Hepatocyte (in vitro differentiated cells): ENCODE data around the gene DNER.

ENCODE experiments used
- EZH2 ChIP-seq: fragments of 200-600 bp; sonication (generic); IDR thresholded peaks from 2 replicates; pipeline ENCODE4 v1.6.1; 2016; ENCODE audit warnings: antibody characterized with exemption, mild to moderate bottlenecking, borderline replicate concordance
- TF ChIP-seq, protein P1 (sequence below): fragments of 200-600 bp; sonication (generic); IDR thresholded peaks from 2 replicates; pipeline ENCODE4 v1.5.1; 2016; ENCODE audit warnings: antibody characterized with exemption, mild to moderate bottlenecking; ENCODE audit not compliant: poor library complexity

DNA sequence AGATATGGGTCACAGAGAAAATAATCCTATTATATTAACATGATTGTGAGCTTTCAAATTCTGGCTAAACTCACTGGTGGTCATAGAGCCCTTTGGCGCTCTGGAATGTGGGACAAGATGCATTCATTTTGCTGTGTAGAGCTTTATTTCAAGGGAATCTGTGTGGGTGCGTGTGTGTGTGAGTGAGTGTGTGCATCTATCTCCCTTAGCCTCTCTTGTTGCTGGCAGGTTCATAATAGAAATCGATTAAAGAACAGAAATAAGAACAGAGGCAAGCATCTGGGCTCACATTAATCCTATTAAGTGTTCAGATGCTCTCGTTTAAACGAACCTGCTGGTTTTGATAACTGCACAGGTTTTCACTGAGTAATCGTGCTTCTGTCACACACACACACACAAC is 287.9 kb downstream of the DNER start:
- TF ChIP-seq, protein P1, sequence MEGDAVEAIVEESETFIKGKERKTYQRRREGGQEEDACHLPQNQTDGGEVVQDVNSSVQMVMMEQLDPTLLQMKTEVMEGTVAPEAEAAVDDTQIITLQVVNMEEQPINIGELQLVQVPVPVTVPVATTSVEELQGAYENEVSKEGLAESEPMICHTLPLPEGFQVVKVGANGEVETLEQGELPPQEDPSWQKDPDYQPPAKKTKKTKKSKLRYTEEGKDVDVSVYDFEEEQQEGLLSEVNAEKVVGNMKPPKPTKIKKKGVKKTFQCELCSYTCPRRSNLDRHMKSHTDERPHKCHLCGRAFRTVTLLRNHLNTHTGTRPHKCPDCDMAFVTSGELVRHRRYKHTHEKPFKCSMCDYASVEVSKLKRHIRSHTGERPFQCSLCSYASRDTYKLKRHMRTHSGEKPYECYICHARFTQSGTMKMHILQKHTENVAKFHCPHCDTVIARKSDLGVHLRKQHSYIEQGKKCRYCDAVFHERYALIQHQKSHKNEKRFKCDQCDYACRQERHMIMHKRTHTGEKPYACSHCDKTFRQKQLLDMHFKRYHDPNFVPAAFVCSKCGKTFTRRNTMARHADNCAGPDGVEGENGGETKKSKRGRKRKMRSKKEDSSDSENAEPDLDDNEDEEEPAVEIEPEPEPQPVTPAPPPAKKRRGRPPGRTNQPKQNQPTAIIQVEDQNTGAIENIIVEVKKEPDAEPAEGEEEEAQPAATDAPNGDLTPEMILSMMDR, result no peak
- no peak for TF ChIP-seq EZH2
